ENCODE results near the gene ITGA3. TPM values are rescaled to one million over a fixed set of nuclear protein-coding genes. Genes with fewer than 3 reads are reported as not detected.

Gene ITGA3
- total RNA-seq, 2 experiments from 2014 or later, result 2.3 to 2.4 TPM

DNA sequence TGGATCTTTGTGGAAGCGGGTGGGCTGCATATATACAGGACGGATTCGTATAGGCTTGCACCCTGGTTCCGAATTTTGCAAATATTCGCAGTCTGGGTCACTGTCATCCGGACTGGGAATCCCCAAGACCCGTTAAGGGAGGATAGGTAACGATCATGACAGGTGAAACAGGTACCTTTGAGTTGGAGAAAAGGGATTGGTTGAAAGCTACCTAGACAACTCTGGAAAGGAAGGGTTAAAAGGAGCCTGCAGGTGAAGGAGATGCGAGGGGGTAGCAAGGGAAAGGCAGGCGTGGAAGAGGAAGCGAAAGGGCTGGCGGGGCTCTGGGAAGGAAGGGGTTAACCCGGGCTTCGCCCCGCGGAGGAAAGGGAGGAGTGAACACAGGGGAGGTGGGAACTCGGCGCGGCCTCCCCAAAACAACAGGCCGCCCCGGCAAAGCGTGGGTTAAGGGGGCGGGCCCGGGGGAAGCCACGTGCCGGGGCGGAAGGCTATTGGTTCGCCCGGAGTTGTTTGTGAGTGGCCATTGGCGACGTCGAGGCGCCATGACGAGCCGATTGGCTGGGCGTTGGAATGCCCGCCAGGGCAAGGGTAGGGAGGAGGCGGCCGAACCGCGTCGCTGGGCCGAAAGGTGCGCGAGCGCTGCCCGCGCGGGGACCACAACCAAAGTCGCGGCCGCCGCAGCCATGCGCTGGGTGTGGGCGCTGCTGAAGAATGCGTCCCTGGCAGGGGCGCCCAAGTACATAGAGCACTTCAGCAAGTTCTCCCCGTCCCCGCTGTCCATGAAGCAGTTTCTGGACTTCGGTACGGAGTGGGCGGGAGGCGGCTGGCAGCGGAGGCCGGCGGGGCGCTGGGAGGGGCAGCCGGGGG is 39.1 kb downstream of the ITGA3 start, which contains the start of gene PDK2:
Gene PDK2, plus strand, starts transcription at position 599 of the 867 bp plus-strand sequence. Its CDS starts 85 bp downstream, at position 684.
- DNase-seq, result peak; percentile 90 to 98 (median 96)
- TF ChIP-seq, protein P1, sequence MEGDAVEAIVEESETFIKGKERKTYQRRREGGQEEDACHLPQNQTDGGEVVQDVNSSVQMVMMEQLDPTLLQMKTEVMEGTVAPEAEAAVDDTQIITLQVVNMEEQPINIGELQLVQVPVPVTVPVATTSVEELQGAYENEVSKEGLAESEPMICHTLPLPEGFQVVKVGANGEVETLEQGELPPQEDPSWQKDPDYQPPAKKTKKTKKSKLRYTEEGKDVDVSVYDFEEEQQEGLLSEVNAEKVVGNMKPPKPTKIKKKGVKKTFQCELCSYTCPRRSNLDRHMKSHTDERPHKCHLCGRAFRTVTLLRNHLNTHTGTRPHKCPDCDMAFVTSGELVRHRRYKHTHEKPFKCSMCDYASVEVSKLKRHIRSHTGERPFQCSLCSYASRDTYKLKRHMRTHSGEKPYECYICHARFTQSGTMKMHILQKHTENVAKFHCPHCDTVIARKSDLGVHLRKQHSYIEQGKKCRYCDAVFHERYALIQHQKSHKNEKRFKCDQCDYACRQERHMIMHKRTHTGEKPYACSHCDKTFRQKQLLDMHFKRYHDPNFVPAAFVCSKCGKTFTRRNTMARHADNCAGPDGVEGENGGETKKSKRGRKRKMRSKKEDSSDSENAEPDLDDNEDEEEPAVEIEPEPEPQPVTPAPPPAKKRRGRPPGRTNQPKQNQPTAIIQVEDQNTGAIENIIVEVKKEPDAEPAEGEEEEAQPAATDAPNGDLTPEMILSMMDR (IDR thresholded peaks at IDR 0.05), result no peak
- peaks cover 25% of the 10 kb centered on the region for H3K4me1 ChIP-seq (ENCODE audit: insufficient read depth, low read length)
- Mint-ChIP-seq H3K9me3 (no peaks in the 10 kb centered on the region), H3K4me1 (ENCODE audit: low read depth) (peaks cover 34% of the 10 kb centered on the region), H3K36me3 (ENCODE audit: low read depth) (peaks cover 30% of the 10 kb centered on the region), H3K27me3 (no peaks in the 10 kb centered on the region), H3K4me3 (peak within 1 kb of the TSS; percentile 96), H3K27ac (peak within 1 kb of the TSS; percentile 88)
- intact Hi-C loops (cut with DNase I, micrococcal nuclease), result loop anchor here (1.0 to 10.0 kb wide), 7 partner anchors 38 to 390 kb away; partner anchors contain the start of genes ITGA3 (in 1 of the 2), PPP1R9B (in 1 of the 2), SLC35B1 (in 1 of the 2) and TMEM92 (in 1 of the 2)
- peak within 1 kb of the TSS; percentile 92 for H3K4me3 ChIP-seq (ENCODE audit: low read length)
- H3K9me3 ChIP-seq (ENCODE audit: control insufficient read depth in 1 of 2, insufficient read depth in 1 of 2, low read length in 2 of 2), result no peaks in the 10 kb centered on the region
- ATAC-seq (ENCODE audit: poor library complexity), result peak; percentile 93
- no peaks in the 10 kb centered on the region for H3K27me3 ChIP-seq (ENCODE audit: control insufficient read depth in 1 of 2, insufficient read depth in 2 of 2, low read length in 2 of 2)
- ChIA-PET POLR2A (interaction anchor here (0.8 to 1.5 kb wide), 17 partner anchors 9 to 1203 kb away, joined by 3 to 14 read pairs (median 4); partner anchors contain the start of genes ATP5MC1, ITGA3, PPP1R9B and XYLT2), CTCF (interaction anchor here (0.6 to 2.0 kb wide), 26 partner anchors 8 to 687 kb away, joined by 3 to 17 read pairs (median 6); partner anchors contain the start of genes ITGA3, LRRC59 and SAMD14)
- H3K36me3 ChIP-seq (ENCODE audit: insufficient read depth, low read length), result peaks cover 22% of the 10 kb centered on the region
- peak within 1 kb of the TSS; percentile 71 to 83 for H3K27ac ChIP-seq (ENCODE audit: low read depth in 1 of 2, low read length in 2 of 2)

DNA sequence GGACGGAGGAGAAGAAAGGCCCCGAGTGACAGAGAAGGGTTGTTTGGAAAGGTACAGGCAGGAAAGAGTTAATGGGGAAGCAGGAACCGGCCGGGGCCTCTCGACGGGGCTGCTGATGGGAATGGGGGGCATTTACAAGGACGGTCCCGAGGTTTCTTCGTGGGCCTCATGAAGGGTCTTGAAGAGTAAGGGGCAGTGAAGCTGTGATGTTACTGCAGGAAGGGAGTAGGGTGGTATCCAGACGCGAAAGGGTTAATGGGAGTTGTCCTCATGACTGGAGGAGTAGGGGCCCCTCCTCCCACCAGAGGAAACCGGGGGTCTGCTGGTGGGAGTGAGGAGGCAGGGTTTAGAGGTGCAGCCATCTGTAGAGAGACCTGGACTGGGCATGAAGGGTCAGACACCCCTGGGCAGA is 39.7 kb downstream of the ITGA3 start:
- no peaks in the 10 kb centered on the region for H3K9me3 ChIP-seq (ENCODE audit: control insufficient read depth in 1 of 2, insufficient read depth in 1 of 2, low read length in 2 of 2)
- Mint-ChIP-seq H3K4me1 (ENCODE audit: low read depth) (peaks cover 40% of the 10 kb centered on the region), H3K27ac (peak overlapping the region; percentile 88), H3K9me3 (no peaks in the 10 kb centered on the region), H3K4me3 (peak overlapping the region; percentile 96), H3K27me3 (no peaks in the 10 kb centered on the region), H3K36me3 (ENCODE audit: low read depth) (peaks cover 36% of the 10 kb centered on the region)
- ChIA-PET POLR2A (interaction anchor here (1.3 kb wide), 1 partner anchor 26 kb away, joined by 3 read pairs; no protein-coding TSS in a partner anchor), CTCF (interaction anchor here (1.4 kb wide), 1 partner anchor 74 kb away, joined by 3 read pairs; no protein-coding TSS in a partner anchor)
- peaks cover 25% of the 10 kb centered on the region for H3K36me3 ChIP-seq (ENCODE audit: insufficient read depth, low read length)
- peak overlapping the region; percentile 22 to 68 for H3K27ac ChIP-seq (ENCODE audit: low read depth in 1 of 2, low read length in 2 of 2)
- intact Hi-C loops (cut with DNase I, micrococcal nuclease), result loop anchor here (2.0 to 10.0 kb wide), 4 partner anchors 57 to 391 kb away; partner anchors contain the start of genes PPP1R9B (in 1 of the 2) and SLC35B1 (in 1 of the 2)
- TF ChIP-seq, protein P1 (IDR thresholded peaks at IDR 0.05), result no peak
- H3K4me1 ChIP-seq (ENCODE audit: insufficient read depth, low read length), result peaks cover 25% of the 10 kb centered on the region
- ATAC-seq (ENCODE audit: poor library complexity), result no peak
- DNase-seq, result peak in 2 of 14 experiments; percentile 14 to 57
- peak overlapping the region; percentile 92 for H3K4me3 ChIP-seq (ENCODE audit: low read length)
- no peaks in the 10 kb centered on the region for H3K27me3 ChIP-seq (ENCODE audit: control insufficient read depth in 1 of 2, insufficient read depth in 2 of 2, low read length in 2 of 2)

DNA sequence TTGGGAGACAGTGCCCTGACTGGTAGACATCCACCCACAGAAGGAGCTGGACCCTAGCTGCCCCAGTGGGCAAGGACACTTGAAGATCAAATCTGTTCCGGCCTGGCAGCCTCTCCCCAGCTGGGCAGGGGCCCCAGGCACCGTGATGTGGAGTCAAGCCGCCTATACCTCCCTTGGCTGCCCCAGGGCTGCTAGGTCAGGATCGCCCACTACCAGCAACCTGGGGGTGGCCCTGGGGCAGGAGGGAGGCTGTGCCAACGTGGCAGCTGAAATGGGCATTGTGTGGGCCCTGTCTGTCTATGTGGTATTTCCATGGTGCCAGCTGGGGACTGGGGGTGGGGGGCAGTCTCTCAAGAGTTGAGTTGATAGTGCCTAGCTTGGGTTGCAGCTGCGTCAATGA is 40.2 kb downstream of the ITGA3 start:
- peaks cover 25% of the 10 kb centered on the region for H3K4me1 ChIP-seq (ENCODE audit: insufficient read depth, low read length)
- no peak overlapping the region for H3K27ac ChIP-seq (ENCODE audit: low read depth in 1 of 2, low read length in 2 of 2)
- ChIA-PET CTCF (interaction anchor here (1.4 kb wide), 1 partner anchor 73 kb away, joined by 3 read pairs; no protein-coding TSS in a partner anchor), POLR2A (interaction anchor here (1.3 kb wide), 1 partner anchor 25 kb away, joined by 3 read pairs; no protein-coding TSS in a partner anchor)
- Mint-ChIP-seq H3K36me3 (ENCODE audit: low read depth) (peaks cover 39% of the 10 kb centered on the region), H3K4me3 (peak overlapping the region; percentile 96), H3K27ac (peak overlapping the region; percentile 88), H3K4me1 (ENCODE audit: low read depth) (peaks cover 43% of the 10 kb centered on the region), H3K27me3 (no peaks in the 10 kb centered on the region), H3K9me3 (no peaks in the 10 kb centered on the region)
- DNase-seq, result peak in 1 of 14 experiments; percentile 17
- H3K27me3 ChIP-seq (ENCODE audit: control insufficient read depth in 1 of 2, insufficient read depth in 2 of 2, low read length in 2 of 2), result no peaks in the 10 kb centered on the region
- intact Hi-C loops (cut with DNase I, micrococcal nuclease), result loop anchor here in 1 of 2 experiments (5.0 to 10.0 kb wide), 3 partner anchors 56 to 391 kb away; partner anchors contain the start of genes PPP1R9B and SLC35B1
- TF ChIP-seq, protein P1 (IDR thresholded peaks at IDR 0.05), result no peak
- ATAC-seq (ENCODE audit: poor library complexity), result no peak
- H3K36me3 ChIP-seq (ENCODE audit: insufficient read depth, low read length), result peaks cover 26% of the 10 kb centered on the region
- peak overlapping the region; percentile 92 for H3K4me3 ChIP-seq (ENCODE audit: low read length)
- no peaks in the 10 kb centered on the region for H3K9me3 ChIP-seq (ENCODE audit: control insufficient read depth in 1 of 2, insufficient read depth in 1 of 2, low read length in 2 of 2)

Measured in CD4-positive, alpha-beta T cell (primary cell).